HG02981 (cell line): ENCODE results near the gene MED29.

ENCODE experiments used
- ATAC-seq: cut with Tn5 transposase; IDR thresholded peaks from one replicate; pipeline ENCODE4 v1.9.1; 2021; ENCODE audit warnings: mild to moderate bottlenecking, moderate library complexity; ENCODE audit not compliant: unreplicated experiment

The MED29 gene

GRCh38 chr19:39410017-39410830 is 19.0 kb downstream of the MED29 start:
- ATAC-seq, result no peak

GRCh38 chr19:39410831-39411080 is 19.6 kb downstream of the MED29 start:
- no peak for ATAC-seq

GRCh38 chr19:39411081-39411831 is 20.1 kb downstream of the MED29 start:
- ATAC-seq, result no peak

- peak; percentile 22 for ATAC-seq
Observed at GRCh38 chr19:39411832-39412099, 20.6 kb downstream of the MED29 start.

- peak; percentile 55 for ATAC-seq
Observed at GRCh38 chr19:39412100-39412866, 21.1 kb downstream of the MED29 start, which contains the start of gene PLEKHG2. Gene PLEKHG2 (plus strand): TSS chr19:39412669. CDS start chr19:39414087, 1,418 bp downstream.

GRCh38 chr19:39412867-39413271 is 21.7 kb downstream of the MED29 start:
- ATAC-seq, result no peak

- no peak for ATAC-seq
Observed at GRCh38 chr19:39413272-39413910, 22.2 kb downstream of the MED29 start.

GRCh38 chr19:39413911-39414608 is 22.9 kb downstream of the MED29 start:
- no peak for ATAC-seq

GRCh38 chr19:39415111-39416046 is 24.2 kb downstream of the MED29 start:
- no peak for ATAC-seq

GRCh38 chr19:39416152-39417120 is 25.3 kb downstream of the MED29 start:
- no peak for ATAC-seq

GRCh38 chr19:39417463-39418181 is 26.4 kb downstream of the MED29 start:
- ATAC-seq, result no peak

GRCh38 chr19:39419003-39419402 is 27.8 kb downstream of the MED29 start:
- ATAC-seq, result no peak

- ATAC-seq, result no peak
Observed at GRCh38 chr19:39420769-39421168, 29.6 kb downstream of the MED29 start.

- no peak for ATAC-seq
Observed at GRCh38 chr19:39422020-39422419, 30.8 kb downstream of the MED29 start.

GRCh38 chr19:39423258-39424086 is 32.3 kb downstream of the MED29 start:
- ATAC-seq, result no peak

GRCh38 chr19:39424934-39425333 is 33.8 kb downstream of the MED29 start:
- ATAC-seq, result no peak

- ATAC-seq, result no peak
Observed at GRCh38 chr19:39425744-39426143, 34.6 kb downstream of the MED29 start.
